MM.1S (cell line): Measurements from ENCODE around the gene MEF2C.

Experiments used
- DNase-seq: peaks from one replicate; pipeline ENCODE4 v3.0.0-alpha.2; 2015
- H2AFZ ChIP-seq: fragments of 300-600 bp; sonication (generic); 2 replicates; pipeline ENCODE4 v1.6.0; 2016; ENCODE audit warnings: antibody characterized with exemption, low read length
- H3F3A ChIP-seq: fragments of 300-600 bp; sonication (generic); 2 replicates; pipeline ENCODE4 v1.6.1; 2016; ENCODE audit warnings: mild to moderate bottlenecking, antibody characterized with exemption, low read length, moderate library complexity, mixed read lengths; ENCODE audit not compliant: insufficient read depth
- H3K27ac ChIP-seq: fragments of 300-600 bp; sonication (generic); 2 replicates; pipeline ENCODE4 v1.5.1; 2016; ENCODE audit warnings: mild to moderate bottlenecking, low read length
- H3K27me3 ChIP-seq: fragments of 300-600 bp; sonication (generic); replicated peaks from 2 replicates; pipeline ENCODE4 v1.6.0; 2016; ENCODE audit warnings: low read length; ENCODE audit not compliant: insufficient read depth
- H3K36me3 ChIP-seq: fragments of 300-600 bp; sonication (generic); replicated peaks from 2 replicates; pipeline ENCODE4 v1.6.1; 2016; ENCODE audit warnings: mild to moderate bottlenecking, low read length, mixed read lengths; ENCODE audit not compliant: insufficient read depth
- H3K4me1 ChIP-seq: fragments of 300-600 bp; sonication (generic); 2 replicates; pipeline ENCODE4 v1.6.1; 2016; ENCODE audit warnings: low read length, mixed read lengths
- H3K4me2 ChIP-seq: fragments of 300-600 bp; sonication (generic); 2 replicates; pipeline ENCODE4 v1.6.0; 2016; ENCODE audit warnings: low read depth, low read length
- H3K4me3 ChIP-seq: fragments of 300-600 bp; sonication (generic); 2 replicates; pipeline ENCODE4 v1.5.1; 2016; ENCODE audit warnings: low read length, mixed read lengths
- H3K79me2 ChIP-seq: fragments of 300-600 bp; sonication (generic); 2 replicates; pipeline ENCODE4 v1.6.1; 2016; ENCODE audit warnings: mixed run types, low read length, mixed read lengths
- H3K9ac ChIP-seq: fragments of 300-600 bp; sonication (generic); 2 replicates; pipeline ENCODE4 v1.6.1; 2016; ENCODE audit warnings: low read length, mixed read lengths
- H3K9me2 ChIP-seq: fragments of 300-600 bp; sonication (generic); replicated peaks from 2 replicates; pipeline ENCODE4 v1.6.1; 2016; ENCODE audit warnings: mild to moderate bottlenecking, low read length, mixed read lengths; ENCODE audit not compliant: insufficient read depth
- H3K9me3 ChIP-seq: fragments of 300-600 bp; sonication (generic); replicated peaks from 2 replicates; pipeline ENCODE4 v1.6.1; 2016; ENCODE audit warnings: mild to moderate bottlenecking, low read length, mixed read lengths; ENCODE audit not compliant: insufficient read depth
- H4K20me1 ChIP-seq: fragments of 300-600 bp; sonication (generic); 2 replicates; pipeline ENCODE4 v1.6.1; 2016; ENCODE audit warnings: mild to moderate bottlenecking, low read length, moderate library complexity, mixed read lengths; ENCODE audit not compliant: insufficient read depth
- EZH2 ChIP-seq: fragments of 300-600 bp; sonication (generic); optimal IDR thresholded peaks from 2 replicates; pipeline ENCODE3; 2017; ENCODE audit warnings: low read depth, mild to moderate bottlenecking, antibody characterized with exemption, low read length, mixed read lengths
- EZH2phosphoT487 ChIP-seq: fragments of 300-600 bp; sonication (generic); IDR thresholded peaks from 2 replicates; pipeline ENCODE4 v1.6.1; 2018; ENCODE audit warnings: antibody characterized with exemption, low read length
- TF ChIP-seq, protein P1 (sequence below): fragments of 300-600 bp; sonication (generic); IDR thresholded peaks from 2 replicates; pipeline ENCODE4 v1.5.1; 2016; ENCODE audit warnings: antibody characterized with exemption, low read length, mixed read lengths

Gene MEF2C

DNA sequence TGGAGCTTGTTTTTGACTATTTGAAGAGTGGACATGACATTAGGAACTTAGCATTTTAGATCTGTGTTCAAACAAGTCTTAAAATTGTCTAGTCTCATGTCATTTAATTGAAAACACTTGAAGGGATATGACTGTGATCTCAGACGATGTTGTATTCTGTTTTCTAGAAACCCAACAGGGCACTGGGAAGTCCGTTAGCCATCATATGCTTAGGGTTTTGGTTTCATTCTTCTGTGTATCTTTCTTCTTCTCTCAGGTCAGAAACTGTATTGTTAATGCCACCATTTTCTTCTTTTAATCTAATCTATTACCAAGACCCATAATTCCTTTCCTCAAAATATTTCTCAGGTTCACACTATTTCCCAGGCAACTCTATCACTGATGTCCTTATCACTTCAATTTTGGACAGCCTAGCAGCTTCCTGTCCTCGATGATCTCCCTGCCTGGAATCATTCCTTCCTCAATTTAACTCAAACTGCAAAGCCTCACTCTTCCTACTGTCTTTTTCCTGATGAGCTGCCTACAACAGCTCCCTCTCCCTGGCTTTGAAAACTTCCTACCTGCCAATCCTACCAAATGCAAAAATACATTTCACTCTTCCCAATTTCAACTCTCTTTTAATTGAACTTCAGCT is 77.7 kb downstream of the MEF2C start:
- Histone ChIP-seq H3K4me3 (peak overlapping the region; percentile 35; the same call in 1 of the 2 replicates), H3K27me3 (no peaks in the 10 kb centered on the region), H4K20me1 (peaks cover 18% of the 10 kb centered on the region)

DNA sequence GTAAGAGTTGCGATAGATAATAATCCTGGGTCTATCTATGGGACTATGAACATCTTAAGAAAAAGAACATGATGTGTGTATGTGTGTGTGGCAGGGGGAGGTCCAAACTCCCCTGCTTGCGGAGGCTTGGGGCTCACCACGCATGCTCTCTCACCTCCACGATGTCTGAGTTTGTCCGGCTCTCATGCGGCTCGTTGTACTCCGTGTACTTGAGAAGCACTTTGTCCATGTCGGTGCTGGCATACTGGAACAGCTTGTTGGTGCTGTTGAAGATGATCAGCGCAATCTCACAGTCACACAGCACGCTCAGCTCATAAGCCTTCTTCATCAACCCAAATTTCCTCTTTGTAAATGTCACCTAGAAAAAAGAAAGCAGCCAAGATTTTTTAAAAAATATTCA is 78.5 kb downstream of the MEF2C start:
- Histone ChIP-seq H3K27me3 (no peaks in the 10 kb centered on the region), H3K27ac (no peak overlapping the region), H3K36me3 (peaks cover 40% of the 10 kb centered on the region), H3K79me2 (peaks cover 100% of the 10 kb centered on the region), H3F3A (peaks cover 38% of the 10 kb centered on the region), H3K4me3 (no peak overlapping the region), H4K20me1 (peaks cover 20% of the 10 kb centered on the region), H2AFZ (no peak overlapping the region), H3K9me2 (no peaks in the 10 kb centered on the region), H3K4me2 (no peak overlapping the region), H3K9me3 (no peaks in the 10 kb centered on the region), H3K4me1 (peaks cover 48% of the 10 kb centered on the region), H3K9ac (no peak overlapping the region)
- DNase-seq, result no peak
- TF ChIP-seq, protein P1, sequence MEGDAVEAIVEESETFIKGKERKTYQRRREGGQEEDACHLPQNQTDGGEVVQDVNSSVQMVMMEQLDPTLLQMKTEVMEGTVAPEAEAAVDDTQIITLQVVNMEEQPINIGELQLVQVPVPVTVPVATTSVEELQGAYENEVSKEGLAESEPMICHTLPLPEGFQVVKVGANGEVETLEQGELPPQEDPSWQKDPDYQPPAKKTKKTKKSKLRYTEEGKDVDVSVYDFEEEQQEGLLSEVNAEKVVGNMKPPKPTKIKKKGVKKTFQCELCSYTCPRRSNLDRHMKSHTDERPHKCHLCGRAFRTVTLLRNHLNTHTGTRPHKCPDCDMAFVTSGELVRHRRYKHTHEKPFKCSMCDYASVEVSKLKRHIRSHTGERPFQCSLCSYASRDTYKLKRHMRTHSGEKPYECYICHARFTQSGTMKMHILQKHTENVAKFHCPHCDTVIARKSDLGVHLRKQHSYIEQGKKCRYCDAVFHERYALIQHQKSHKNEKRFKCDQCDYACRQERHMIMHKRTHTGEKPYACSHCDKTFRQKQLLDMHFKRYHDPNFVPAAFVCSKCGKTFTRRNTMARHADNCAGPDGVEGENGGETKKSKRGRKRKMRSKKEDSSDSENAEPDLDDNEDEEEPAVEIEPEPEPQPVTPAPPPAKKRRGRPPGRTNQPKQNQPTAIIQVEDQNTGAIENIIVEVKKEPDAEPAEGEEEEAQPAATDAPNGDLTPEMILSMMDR, result no peak
- TF ChIP-seq EZH2phosphoT487 (no peak), EZH2 (no peak)

More for the DNA sequence above, 77.7 kb downstream of the MEF2C start:
- Histone ChIP-seq H3K9me3 (no peaks in the 10 kb centered on the region), H3K79me2 (peaks cover 100% of the 10 kb centered on the region), H3K4me1 (peaks cover 55% of the 10 kb centered on the region), H3K4me2 (peak overlapping the region; percentile 59), H3F3A (peaks cover 40% of the 10 kb centered on the region), H3K27ac (peak overlapping the region; percentile 51; the same call in 1 of the 2 replicates), H3K9ac (0 out of 2 replicates have a peak overlapping the region, but pooled peaks have one; percentile 9), H2AFZ (no peak overlapping the region), H3K36me3 (peaks cover 40% of the 10 kb centered on the region), H3K9me2 (no peaks in the 10 kb centered on the region)
- peak; percentile 58 for DNase-seq
- TF ChIP-seq EZH2phosphoT487, result no peak
- TF ChIP-seq EZH2, result no peak
- TF ChIP-seq, protein P1, result no peak

DNA sequence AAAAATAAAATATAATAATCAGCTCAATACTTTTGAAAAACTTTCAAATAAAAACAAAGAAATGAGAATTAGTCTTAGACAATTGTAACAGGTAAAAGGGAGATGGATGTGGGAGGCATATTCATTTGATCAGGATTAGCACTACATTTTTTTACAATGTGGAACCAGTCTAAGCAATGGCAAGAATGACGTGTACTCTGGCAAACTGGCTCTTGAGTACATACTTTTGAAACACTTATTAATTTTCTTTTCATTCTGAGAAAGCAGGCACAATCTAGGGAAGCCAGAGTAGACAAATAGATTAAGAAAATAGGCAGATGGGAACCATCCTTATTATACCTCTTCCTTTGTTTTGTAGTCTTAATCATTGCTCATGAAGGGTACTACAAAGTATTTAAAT is 79.7 kb downstream of the MEF2C start:
- Histone ChIP-seq H3K27ac (no peak overlapping the region), H2AFZ (no peak overlapping the region), H3K9me3 (no peaks in the 10 kb centered on the region), H3F3A (peaks cover 28% of the 10 kb centered on the region), H3K4me1 (peaks cover 37% of the 10 kb centered on the region), H3K9ac (no peak overlapping the region), H3K27me3 (no peaks in the 10 kb centered on the region), H4K20me1 (peaks cover 20% of the 10 kb centered on the region), H3K9me2 (no peaks in the 10 kb centered on the region), H3K79me2 (peaks cover 100% of the 10 kb centered on the region), H3K4me2 (no peak overlapping the region), H3K4me3 (no peak overlapping the region), H3K36me3 (peaks cover 40% of the 10 kb centered on the region)
- no peak for DNase-seq
- TF ChIP-seq, protein P1, result no peak
- TF ChIP-seq EZH2 (no peak), EZH2phosphoT487 (no peak)
